HG02981 (cell line): ENCODE results near the gene NANOS3.
"Not testable (repeated sequence)": the region's sequence is repeated elsewhere in the genome, so short reads cannot be mapped to it uniquely, and the experiment has no call there.

Experiments
- ATAC-seq: cut with Tn5 transposase; IDR thresholded peaks from one replicate; pipeline ENCODE4 v1.9.1; 2021; ENCODE audit warnings: mild to moderate bottlenecking, moderate library complexity; ENCODE audit not compliant: unreplicated experiment

NANOS3 gene

DNA sequence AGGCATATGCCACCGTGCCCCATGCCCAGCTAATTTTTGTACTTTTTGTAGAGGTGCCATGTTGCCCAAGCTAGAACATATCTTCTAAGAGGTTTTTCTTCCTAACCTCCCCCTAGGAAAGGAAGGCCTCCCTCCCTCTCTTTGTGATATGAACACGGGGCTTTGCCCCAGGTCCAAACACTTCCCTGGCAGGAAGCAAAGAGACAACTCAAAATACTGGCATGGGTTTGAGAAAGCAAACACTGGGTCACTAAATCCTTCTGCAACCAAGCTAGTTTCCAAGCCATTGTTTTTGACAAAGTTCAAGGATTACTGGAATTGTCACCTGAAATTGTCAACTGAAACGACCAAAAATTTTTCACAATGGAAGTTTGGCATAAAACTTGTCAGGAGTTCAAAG is 37.8 kb downstream of the NANOS3 start:
- ATAC-seq: no peak

DNA sequence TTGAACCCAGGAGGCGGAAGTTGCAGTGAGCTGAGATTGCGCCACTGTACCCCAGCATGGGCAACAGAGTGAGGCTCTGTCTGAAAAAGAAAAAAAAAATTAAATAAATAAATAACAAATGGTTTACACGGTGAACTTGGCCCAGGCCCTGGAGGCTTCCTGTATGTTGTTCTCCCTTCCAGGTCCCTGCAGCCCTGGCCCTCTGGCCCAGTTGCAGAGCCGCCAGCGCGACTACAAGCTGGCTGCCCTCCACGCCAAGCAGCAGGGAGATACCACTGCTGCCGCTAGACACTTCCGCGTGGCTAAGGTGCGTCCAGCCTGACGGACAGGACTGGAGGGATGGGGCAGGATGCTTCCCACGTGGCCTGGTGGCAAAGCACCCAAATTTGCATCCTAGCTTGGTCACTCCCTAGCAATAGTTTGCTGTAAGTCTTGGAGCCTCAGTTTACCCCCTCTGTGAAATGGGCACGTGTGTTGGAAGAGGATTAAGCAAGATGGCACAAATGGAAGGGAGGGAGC is 41.0 kb downstream of the NANOS3 start:
- no peak for ATAC-seq

DNA sequence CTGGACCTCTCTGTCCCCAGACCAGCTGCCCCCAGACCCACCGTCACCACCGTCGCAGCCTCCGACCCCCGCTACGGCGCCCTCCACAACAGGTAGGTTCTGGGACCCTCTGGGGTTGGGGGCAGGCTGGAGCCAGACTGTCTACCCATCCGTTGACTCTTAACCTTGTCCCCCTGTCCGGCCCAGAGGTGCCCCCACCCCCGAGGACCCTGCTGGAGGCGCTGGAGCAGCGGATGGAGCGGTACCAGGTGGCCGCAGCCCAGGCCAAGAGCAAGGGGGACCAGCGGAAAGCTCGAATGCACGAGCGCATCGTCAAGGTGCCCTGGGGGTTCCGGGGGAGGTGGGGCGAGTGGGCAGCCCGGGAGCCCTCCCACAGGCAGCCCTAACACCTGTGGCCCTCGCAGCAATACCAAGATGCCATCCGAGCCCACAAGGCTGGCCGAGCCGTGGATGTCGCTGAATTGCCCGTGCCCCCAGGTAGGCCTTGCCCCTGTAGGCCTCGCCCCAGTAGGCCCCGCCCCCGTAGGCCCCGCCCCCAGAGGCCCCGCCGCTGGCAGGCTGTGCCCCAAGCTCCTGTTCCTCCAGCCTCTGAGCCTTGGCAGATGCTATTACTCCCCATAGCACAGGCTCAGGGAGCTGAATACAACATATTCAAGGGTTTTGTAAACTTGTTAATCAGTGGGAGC is 41.9 kb downstream of the NANOS3 start:
- ATAC-seq: no peak

DNA sequence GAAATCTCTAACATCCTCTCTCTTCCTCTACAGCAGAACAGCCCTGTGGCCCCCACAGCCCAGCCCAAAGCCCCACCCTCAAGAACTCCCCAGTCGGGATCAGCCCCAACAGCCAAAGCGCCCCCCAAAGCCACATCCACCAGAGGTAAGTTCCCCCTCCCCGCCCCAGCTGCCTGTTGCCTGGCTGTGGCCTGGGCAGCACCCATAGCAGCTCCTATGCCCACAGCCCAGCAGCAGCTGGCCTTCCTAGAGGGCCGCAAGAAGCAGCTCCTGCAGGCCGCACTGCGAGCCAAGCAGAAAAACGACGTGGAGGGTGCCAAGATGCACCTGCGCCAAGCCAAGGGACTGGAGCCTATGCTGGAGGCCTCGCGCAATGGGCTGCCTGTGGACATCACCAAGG is 43.6 kb downstream of the NANOS3 start:
- ATAC-seq: no peak

DNA sequence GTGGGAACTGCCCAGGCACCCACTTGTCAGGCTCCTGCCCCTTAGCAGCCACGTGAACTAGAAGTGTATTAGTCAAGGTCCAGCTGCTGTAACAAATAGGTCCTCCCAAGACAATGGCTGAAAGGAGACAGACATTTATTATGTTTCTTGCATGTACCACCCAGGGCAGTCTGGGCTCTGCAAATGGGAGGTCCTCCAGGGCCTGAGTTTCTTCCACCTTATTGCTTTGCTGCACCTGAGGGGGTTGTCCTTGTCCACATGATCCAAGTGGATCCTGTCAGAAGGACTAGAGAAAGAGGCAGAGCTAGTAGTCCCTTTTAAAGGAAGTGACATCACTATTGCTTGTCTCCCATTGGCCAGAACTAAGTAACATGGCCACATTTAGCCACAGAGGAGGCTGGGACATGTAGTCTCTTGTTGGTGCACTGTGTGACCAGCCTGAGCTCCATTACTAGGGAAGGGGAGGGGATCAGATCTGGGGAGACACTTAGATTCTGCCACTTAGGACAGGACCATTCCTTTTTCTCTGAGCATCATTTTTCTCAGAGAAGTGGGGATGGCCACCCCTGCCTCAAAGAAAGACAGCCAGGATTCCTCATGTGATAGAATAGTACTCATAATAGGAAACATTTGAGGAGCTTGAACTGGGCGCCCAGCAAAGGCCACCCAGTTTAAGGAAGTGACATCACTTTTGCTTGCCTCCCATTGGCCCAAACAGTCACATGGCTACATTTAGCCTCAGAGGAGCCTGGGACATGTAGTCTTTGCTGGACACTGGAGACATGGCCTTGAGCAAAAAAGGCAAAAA is 44.2 kb downstream of the NANOS3 start:
- no peak for ATAC-seq

DNA sequence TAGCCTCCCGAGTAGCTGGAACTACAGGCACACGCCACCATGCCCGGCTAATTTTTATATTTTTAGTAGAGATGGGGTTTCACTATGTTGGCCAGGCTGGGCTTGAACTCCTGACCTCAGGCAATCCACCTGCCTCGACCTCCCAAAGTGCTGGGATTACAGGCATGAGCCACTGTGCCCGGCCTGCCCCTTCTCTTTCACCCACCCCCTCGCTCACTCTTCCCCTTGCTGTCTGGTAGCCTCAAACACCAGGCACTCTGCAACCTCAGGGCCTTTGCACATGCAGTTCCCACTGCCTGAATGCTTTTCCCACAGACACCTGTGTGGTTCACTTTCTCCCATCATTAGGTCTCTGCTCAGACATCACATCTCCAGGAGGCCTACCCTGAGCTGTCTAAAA is 45.2 kb downstream of the NANOS3 start:
- ATAC-seq: not testable (repeated sequence)

DNA sequence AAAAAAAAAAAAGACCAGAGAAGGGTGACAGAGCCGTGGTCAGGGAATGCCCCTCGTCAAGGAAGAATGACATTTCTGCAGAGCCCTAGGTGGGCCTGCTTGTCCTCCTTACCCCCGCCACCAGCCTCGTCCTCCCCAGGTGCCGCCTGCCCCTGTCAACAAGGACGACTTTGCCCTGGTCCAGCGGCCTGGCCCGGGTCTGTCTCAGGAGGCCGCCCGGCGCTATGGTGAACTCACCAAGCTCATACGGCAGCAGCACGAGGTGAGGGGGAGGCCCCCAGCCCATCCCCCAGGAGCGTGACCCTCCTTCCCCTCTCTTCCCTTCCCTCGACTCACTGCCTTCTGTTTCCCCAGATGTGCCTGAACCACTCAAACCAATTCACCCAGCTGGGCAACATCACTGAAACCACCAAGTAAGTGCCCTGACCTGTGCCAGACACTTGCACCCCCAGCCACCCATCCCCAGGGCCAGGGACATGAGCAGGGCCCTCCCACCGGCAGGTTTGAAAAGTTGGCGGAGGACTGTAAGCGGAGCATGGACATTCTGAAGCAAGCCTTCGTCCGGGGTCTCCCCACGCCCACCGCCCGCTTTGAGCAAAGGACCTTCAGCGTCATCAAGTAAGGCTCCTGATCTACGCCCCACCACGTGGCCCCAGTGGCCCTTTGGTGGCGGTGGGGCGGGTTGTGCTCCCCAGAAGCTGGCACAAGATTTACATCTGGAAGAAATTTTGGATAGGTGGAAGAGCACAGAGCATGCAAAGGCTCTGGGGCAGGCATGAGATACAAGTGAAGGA is 46.5 kb downstream of the NANOS3 start:
- ATAC-seq: no peak

DNA sequence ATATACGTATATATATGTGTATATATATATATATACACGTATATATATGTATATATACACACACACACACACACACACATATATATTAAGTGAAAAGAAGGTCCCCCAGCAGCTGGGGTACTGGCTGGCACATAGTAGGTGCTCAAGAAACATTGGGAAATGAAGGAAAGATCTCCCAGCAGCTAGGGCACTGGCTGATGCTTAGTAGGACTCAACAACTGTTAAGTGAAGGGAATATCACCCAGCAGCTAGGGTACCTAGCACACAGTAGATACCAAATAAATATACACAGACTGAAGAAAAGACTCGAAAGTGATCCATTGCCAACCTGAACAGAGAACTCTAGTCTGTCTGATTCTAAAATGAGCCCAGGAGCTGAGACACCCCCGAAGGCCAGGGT is 49.1 kb downstream of the NANOS3 start:
- no peak for ATAC-seq

DNA sequence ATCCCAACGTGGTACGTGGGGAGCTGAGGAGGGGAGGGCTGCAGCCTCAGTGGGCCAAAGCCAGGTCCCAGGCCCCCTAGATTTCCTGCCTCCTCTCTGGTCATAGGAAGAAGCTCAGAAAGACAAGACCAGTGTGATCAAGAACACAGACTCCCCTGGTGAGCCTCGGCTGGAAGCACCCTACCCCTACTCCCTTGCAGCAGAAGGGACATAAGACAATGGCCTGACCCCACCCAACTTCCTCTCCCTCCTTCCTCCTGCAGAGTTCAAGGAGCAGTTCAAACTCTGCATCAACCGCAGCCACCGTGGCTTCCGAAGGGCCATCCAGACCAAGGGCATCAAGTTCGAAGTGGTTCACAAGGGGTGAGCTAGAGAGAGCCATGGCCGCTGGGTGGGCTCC is 49.8 kb downstream of the NANOS3 start:
- ATAC-seq: no peak

DNA sequence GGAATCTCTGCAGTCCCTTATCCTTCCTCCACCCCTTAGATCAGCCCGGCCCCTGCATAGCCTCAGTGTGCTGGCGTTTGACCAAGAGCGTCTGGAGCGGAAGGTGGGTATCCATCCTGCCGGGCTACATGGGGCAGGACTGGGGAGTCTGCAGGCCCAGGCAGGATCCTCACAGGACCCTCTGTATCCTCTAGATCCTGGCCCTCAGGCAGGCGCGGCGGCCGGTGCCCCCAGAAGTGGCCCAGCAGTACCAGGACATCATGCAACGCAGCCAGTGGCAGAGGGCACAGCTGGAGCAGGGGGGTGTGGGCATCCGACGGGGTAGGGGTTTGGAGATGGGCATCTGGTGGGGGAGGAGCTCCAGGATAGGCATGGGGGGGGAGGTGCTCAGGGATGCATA is 52.4 kb downstream of the NANOS3 start:
- ATAC-seq: no peak

DNA sequence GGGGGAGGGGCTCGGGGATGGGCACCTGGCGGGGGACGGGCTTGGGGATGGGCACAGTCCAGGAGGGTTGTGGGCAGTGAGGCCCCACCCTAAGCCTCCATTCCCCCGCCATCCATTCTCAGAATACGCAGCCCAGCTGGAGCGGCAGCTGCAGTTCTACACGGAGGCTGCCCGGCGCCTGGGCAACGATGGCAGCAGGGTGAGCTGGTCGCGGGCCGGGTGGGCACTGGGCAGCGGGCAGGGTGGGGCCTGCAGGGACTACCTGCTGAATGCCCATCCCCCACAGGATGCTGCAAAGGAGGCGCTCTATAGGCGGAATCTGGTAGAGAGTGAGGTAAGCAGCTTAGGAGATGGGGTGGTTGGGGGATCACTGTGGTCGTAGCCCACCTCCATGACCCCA is 53.0 kb downstream of the NANOS3 start:
- no peak for ATAC-seq
